Esophagus squamous epithelium (tissue), 4 donors: ENCODE data around the gene TRIM68.

Source experiments
- CTCF ChIP-seq, 6 experiments: fragments of 450-650 bp in 4 of 6; fragments of 200-600 bp in 2 of 6; sonication (generic) in 2 of 6; IDR thresholded peaks; one replicate each; pipeline ENCODE4 v1.5.1; 2016 to 2019; ENCODE audit warnings: antibody characterized with exemption in 6 of 6, mild to moderate bottlenecking in 4 of 6, moderate library complexity in 4 of 6
- POLR2A ChIP-seq, 4 donors: fragments of 450-650 bp; IDR thresholded peaks; one replicate each; pipeline ENCODE4 v1.6.1; 2017; ENCODE audit warnings: antibody characterized with exemption in 4 of 4, mild to moderate bottlenecking in 4 of 4, moderate library complexity in 3 of 4

GRCh38 chr11:4642043-4642442 lies 34.0 kb upstream of the TRIM68 start:
- TF ChIP-seq CTCF (IDR thresholded peaks at IDR 0.05) (no peak), POLR2A (IDR thresholded peaks at IDR 0.05) (no peak)
